HUES48 (cell line): ENCODE results near the gene DLEC1.

Experiments used
- H3K27ac ChIP-seq: one replicate; pipeline ENCODE4 v1.7.0; 2013; ENCODE audit warnings: low read depth, low read length, inconsistent platforms
- H3K27me3 ChIP-seq: 2 replicates; pipeline ENCODE4 v1.6.1; 2013; ENCODE audit warnings: mild to moderate bottlenecking, low read length; ENCODE audit not compliant: control insufficient read depth, insufficient read depth
- H3K36me3 ChIP-seq: 2 replicates; pipeline ENCODE4 v1.6.1; 2013; ENCODE audit warnings: low read length; ENCODE audit not compliant: control insufficient read depth, insufficient read depth
- H3K4me1 ChIP-seq: 2 replicates; pipeline ENCODE4 v1.6.1; 2013; ENCODE audit warnings: mild to moderate bottlenecking, low read length; ENCODE audit not compliant: control insufficient read depth, insufficient read depth
- H3K4me3 ChIP-seq: 2 replicates; pipeline ENCODE4 v1.5.1; 2013; ENCODE audit warnings: mild to moderate bottlenecking, low read depth, low read length
- H3K9ac ChIP-seq: 2 replicates; pipeline ENCODE4 v1.6.1; 2013; ENCODE audit warnings: mild to moderate bottlenecking, low read depth, low read length, moderate library complexity
- H3K9me3 ChIP-seq: 2 replicates; pipeline ENCODE4 v1.6.1; 2013; ENCODE audit warnings: low read length; ENCODE audit not compliant: control insufficient read depth, insufficient read depth

Gene DLEC1

DNA sequence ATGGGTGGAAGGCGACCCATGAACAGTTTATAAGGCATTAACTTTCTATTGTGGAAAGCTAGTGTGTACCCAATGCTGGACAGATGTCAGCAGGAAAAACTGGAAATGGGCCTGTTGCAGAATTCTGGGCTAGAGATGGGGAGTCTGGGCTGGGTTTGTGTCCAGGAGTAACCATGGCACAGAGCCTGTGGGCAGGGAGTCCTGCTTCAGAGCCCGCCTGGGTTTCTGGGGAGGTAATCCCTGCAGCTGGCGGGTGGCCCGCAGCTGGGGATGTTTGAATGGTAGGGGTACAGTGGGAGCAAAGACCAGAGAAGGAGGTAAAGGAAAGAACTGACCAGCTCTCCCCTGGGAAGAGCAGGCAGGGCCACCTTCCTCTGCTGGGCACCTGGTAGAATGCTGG lies 72.2 kb downstream of the DLEC1 start:
- H3K4me1 ChIP-seq, result no peaks in the 10 kb centered on the region
- H3K27ac ChIP-seq, result no peak overlapping the region
- no peak overlapping the region for H3K9ac ChIP-seq
- H3K4me3 ChIP-seq, result no peak overlapping the region
- H3K27me3 ChIP-seq, result no peaks in the 10 kb centered on the region; the same call in 1 of the 2 replicates
- no peaks in the 10 kb centered on the region for H3K9me3 ChIP-seq
- H3K36me3 ChIP-seq, result no peaks in the 10 kb centered on the region

DNA sequence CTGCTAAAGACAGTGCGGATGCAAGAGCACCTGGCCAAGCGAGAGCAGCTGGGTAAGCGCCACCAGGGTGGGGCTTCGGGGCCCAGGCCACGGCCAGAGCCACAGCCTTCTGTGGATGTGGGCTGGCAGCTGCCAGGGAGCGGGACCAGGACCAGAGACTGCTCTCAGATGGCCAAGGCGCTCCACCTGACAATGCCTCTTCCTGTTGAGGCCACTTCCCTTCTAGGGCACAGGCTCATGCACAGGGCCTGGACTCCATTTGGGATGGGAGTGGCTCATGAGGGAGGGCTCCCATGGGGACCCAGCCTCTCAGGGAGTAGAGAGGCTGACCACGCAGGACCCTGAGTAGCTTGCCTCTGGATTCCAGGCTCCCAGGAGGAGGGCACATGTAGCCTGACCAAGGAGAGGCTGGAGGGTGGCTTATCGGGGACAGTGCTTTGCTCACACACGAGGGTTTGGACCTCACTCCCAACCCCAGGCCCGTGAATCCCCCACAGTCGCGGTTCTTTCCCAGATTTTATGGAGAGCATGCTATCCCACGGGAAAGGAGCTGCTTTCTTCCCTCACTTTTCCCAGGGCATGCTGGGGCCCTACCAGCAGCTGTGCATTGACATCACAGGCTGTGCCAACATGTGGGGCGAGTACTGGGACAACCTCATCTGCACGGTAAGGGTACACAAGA lies 72.8 kb downstream of the DLEC1 start:
- Histone ChIP-seq H3K9me3 (no peaks in the 10 kb centered on the region), H3K27ac (no peak overlapping the region), H3K9ac (no peak overlapping the region), H3K27me3 (no peaks in the 10 kb centered on the region; the same call in 1 of the 2 replicates), H3K4me1 (no peaks in the 10 kb centered on the region), H3K36me3 (no peaks in the 10 kb centered on the region), H3K4me3 (no peak overlapping the region)

DNA sequence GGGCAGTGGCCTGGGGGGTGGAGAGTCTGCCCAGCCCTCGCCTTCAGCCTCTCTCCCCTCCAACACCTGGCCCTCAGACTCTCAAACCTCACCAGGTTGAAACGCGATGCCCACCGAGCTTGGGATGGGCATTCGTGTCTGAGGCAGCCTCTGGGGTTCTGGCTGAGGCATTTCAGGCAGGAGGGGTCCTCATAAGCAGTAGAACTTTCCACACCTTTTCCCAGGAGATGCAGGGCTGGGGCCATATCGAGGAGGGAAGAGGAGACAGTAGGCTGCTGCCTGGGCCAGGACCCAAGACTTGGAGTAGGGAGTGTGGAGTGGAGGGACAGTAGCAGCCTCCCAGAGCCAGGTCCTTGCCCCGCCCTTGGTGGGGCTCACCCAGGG lies 73.4 kb downstream of the DLEC1 start:
- Histone ChIP-seq H3K9me3 (no peaks in the 10 kb centered on the region), H3K27ac (no peak overlapping the region), H3K4me3 (no peak overlapping the region), H3K4me1 (no peaks in the 10 kb centered on the region), H3K9ac (no peak overlapping the region), H3K36me3 (no peaks in the 10 kb centered on the region), H3K27me3 (no peaks in the 10 kb centered on the region; the same call in 1 of the 2 replicates)

DNA sequence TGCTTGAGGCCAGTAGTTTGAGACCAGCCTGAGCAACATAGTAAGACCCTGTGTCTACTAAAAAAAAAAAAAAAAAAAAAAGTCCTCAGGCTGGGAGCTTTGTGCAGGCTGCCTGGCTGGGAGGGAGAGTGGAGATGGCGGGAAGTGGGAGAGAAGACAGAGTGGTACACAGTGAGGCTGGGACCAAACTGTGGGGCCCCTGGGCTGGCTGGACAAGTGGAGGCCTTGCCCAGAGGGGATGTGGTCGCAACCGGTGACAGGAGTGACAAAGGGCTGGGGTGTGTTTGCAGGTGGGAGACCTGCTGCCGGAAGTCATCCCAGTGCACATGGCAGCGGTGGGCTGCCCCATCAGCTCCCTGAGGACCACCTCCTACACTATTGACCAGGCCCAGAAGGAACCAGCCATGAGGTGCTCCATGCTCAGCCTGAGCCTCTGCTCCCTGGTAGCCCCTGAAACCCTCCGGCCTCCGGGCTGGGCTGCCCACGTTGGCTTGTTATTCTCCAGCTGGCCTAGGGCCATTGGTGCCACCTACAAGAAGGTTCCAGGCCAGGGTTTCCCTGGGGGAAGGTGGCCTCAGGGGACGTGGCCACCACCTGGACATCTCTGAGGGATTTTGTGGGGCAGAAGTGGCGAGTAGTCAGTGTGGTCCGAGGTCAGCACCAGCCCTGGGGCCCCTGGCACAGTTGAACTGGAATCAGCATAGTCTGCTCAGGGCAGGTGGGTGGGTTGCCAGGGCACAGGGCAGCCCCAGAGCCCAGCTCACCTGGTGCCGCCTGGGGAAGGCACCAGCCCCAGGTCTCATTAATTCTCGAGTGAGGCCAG lies 75.3 kb downstream of the DLEC1 start:
- H3K9ac ChIP-seq, result no peak overlapping the region
- H3K4me1 ChIP-seq, result no peaks in the 10 kb centered on the region
- no peaks in the 10 kb centered on the region for H3K9me3 ChIP-seq
- no peak overlapping the region for H3K27ac ChIP-seq
- no peak overlapping the region for H3K4me3 ChIP-seq
- H3K27me3 ChIP-seq, result no peaks in the 10 kb centered on the region; the same call in 1 of the 2 replicates
- H3K36me3 ChIP-seq, result no peaks in the 10 kb centered on the region

DNA sequence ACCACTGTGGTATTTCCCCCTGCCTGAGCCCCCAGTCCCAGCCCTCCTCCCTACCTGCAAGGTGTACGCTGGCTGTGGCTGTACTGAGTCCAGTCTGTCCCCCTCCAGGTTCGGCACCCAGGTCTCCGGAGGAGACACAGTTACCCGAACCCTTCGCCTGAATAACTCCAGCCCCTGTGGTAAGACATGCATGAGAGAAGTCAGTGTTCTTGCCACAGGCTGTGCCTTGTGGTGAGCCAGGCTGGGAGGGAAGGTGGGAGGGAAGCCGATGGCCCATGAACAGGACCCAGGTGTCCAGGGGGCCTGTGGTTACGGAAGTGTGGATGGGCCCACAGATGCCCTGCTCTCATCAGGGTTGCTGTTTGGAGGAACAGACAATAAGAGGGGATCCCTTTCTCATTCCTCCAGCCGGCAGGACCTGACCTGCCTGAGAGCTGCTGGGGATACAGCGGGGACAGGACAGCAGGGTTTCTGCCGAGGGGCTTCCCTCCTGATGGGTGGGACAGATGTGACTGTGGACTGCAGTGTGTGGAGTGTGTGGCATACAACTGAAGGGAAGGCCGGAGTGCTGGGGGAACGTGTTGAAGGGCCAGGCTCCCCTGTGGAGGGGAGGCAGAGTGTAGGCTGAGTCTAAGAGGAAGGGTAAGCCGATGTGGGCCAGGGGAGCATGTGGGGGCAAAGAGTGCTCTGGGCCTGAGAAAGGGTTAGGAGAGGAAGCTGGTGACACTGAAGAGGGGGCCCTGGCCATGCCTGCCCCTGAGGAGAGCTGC lies 76.1 kb downstream of the DLEC1 start:
- no peaks in the 10 kb centered on the region; the same call in 1 of the 2 replicates for H3K27me3 ChIP-seq

DNA sequence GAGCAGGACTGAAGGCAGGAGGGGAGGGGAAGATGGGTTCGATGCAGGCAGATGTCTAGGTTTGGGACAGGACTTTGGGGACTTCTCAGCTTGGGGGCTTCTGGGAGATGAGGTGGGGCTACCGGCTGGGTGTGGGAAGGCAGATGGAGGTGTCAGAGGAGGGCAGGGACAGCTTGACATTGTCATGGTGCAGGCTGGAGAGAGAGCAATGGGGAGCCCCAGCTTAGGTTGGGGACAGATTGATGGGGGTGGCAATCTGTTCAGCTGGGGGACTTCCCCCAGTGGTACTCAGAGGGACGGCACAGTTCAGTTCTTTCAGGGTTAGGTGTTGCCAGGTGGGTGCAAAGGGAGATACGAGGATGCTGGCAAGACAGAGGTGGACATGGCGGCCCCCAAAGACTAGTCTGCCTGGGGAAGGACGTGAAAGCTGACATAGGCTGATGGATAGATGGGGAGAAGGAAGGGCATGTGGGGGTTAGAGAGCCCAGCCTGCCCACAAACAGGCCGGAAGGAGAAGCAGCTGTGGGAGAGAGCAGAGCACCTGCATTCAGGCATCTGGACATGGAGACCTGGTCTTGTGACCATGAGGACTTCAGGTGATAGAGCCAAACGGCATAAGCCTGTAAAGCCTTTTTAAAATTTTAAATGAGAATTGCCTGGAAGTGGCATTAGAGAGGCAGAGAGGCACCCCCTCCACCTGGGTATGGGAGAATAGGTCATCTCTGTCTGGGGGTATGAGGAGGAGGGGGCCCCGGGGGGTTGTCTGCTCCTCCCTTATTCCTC lies 76.8 kb downstream of the DLEC1 start:
- Histone ChIP-seq H3K4me3 (no peak overlapping the region), H3K4me1 (no peaks in the 10 kb centered on the region), H3K27ac (no peak overlapping the region), H3K9ac (no peak overlapping the region), H3K36me3 (peaks cover 3% of the 10 kb centered on the region), H3K9me3 (no peaks in the 10 kb centered on the region), H3K27me3 (no peaks in the 10 kb centered on the region; the same call in 1 of the 2 replicates)

More for the DNA sequence above, 76.1 kb downstream of the DLEC1 start:
- Histone ChIP-seq H3K4me3 (no peak overlapping the region), H3K4me1 (no peaks in the 10 kb centered on the region), H3K36me3 (no peaks in the 10 kb centered on the region), H3K9me3 (no peaks in the 10 kb centered on the region), H3K27ac (no peak overlapping the region), H3K9ac (no peak overlapping the region)

DNA sequence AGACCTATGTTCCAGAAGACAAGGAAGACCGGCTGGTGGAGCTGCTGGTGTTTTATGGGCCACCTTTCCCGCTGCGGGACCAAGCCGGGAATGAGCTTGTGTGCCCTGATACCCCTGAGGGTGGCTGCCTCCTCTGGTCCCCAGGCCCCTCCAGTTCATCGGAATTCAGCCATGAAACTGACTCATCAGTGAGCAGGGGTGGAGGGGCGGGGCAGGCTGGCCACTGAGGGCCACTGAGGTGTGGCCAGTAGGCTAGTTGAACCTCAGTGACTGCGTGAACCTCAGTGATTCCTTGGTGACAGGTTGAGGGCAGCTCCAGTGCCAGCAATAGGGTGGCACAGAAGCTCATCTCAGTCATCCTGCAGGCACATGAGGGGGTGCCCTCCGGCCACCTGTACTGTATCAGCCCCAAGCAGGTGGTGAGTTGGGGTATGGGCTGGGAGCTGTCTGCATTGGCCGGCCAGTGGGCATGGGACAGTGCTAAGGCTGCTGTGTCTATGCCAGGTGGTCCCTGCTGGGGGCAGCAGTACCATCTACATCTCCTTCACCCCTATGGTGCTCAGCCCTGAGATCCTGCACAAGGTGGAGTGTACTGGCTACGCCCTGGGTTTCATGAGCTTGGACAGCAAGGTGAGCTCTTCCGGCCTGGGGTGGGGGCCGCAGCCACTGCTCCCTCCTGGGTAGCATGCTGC lies 77.6 kb downstream of the DLEC1 start:
- no peak overlapping the region for H3K4me3 ChIP-seq

DNA sequence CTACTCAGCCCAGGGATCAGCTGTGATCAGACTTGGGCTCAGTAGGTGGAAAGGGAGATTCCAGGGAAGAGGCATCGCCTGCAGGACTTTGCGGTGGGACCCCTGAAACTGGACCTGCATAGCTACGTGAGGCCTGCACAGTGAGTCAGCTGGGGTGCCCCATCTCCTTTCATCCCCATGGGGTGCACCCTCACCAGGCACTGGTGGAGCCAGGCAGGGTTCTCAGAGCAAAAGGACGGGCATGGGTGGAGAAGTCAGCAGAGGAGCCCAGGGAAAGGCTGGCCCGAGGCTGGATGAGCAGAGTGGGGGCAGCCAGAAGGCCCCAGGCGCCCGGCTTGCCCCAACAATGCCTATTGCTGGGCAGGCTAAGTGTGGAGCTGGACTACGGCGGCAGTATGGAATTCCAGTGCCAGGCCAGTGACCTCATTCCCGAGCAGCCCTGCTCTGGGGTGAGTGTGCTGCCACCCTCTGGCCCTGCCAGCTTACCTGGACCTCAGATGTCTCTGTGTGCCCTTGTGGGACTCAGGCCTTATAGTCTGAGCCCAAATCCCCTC lies 78.2 kb downstream of the DLEC1 start:
- Histone ChIP-seq H3K4me3 (no peak overlapping the region), H3K4me1 (no peaks in the 10 kb centered on the region), H3K36me3 (peaks cover 12% of the 10 kb centered on the region), H3K27me3 (no peaks in the 10 kb centered on the region; the same call in 1 of the 2 replicates), H3K9me3 (no peaks in the 10 kb centered on the region), H3K27ac (no peak overlapping the region), H3K9ac (no peak overlapping the region)

More for the DNA sequence above, 77.6 kb downstream of the DLEC1 start:
- no peaks in the 10 kb centered on the region for H3K4me1 ChIP-seq
- H3K9me3 ChIP-seq, result no peaks in the 10 kb centered on the region
- H3K36me3 ChIP-seq, result peaks cover 6% of the 10 kb centered on the region
- H3K27ac ChIP-seq, result no peak overlapping the region
- no peak overlapping the region for H3K9ac ChIP-seq
- H3K27me3 ChIP-seq, result no peaks in the 10 kb centered on the region; the same call in 1 of the 2 replicates

DNA sequence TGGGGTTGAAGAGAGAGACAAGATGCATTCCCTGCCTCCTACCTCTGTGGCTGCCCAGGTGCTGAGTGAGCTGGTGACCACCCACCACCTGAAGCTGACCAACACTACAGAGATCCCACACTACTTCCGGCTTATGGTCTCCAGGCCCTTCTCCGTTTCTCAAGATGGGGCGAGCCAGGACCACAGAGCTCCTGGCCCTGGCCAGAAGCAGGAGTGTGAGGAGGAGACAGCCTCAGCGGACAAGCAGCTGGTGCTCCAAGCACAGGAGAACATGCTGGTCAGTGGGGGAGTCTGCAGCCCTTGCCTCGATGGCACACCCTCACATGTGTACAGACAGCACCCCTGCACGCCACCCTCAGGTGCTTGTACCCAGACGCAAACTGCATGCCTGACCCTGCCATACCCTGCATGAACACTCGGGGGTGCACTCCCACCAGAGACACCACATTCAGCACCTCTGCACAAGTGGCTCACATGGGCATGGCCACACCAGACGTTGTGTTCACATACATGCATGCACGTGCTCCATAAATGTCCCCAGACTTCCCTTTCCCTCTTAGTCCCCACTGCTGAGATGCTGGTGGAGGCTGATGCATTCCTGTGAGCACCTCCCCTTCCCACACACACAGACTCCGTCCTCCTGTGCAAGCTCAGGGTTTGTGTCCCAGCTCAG lies 78.9 kb downstream of the DLEC1 start:
- Histone ChIP-seq H3K9ac (no peak overlapping the region), H3K9me3 (no peaks in the 10 kb centered on the region), H3K4me1 (no peaks in the 10 kb centered on the region), H3K4me3 (no peak overlapping the region), H3K27ac (no peak overlapping the region), H3K27me3 (no peaks in the 10 kb centered on the region; the same call in 1 of the 2 replicates), H3K36me3 (peaks cover 18% of the 10 kb centered on the region)
